HUDEP-2 (cell line): ENCODE measurements around the gene DPH6.
"Not testable (repeated sequence)": the region's sequence is repeated elsewhere in the genome, so short reads cannot be mapped to it uniquely, and the experiment has no call there.

Experiments
- DNase-seq, 76 experiments: peaks; one replicate each; lab custom pipeline; 2025; ENCODE audit not compliant: unreplicated experiment in 76 of 76; lab: John Stamatoyannopoulos, UW

The DPH6 gene

GRCh38 chr15:35545824-35546510 lies at the start of gene DPH6:
DPH6 (minus strand) TSS chr15:35546165; CDS start chr15:35546141, 24 bp downstream.
- peak in 72 of 76 experiments; percentile 5 to 91 (median 65) for DNase-seq

- no peak for DNase-seq
Observed at GRCh38 chr15:35595656-35596055, 49.7 kb upstream of the DPH6 start.

GRCh38 chr15:35591987-35592386 lies 46.0 kb upstream of the DPH6 start:
- DNase-seq, result not testable (repeated sequence)

- DNase-seq, result no peak
Observed at GRCh38 chr15:35583863-35584528, 38.0 kb upstream of the DPH6 start.

- DNase-seq, result no peak
Observed at GRCh38 chr15:35580606-35581005, 34.6 kb upstream of the DPH6 start.

- DNase-seq, result no peak
Observed at GRCh38 chr15:35567392-35567791, 21.4 kb upstream of the DPH6 start.

GRCh38 chr15:35566991-35567390 lies 21.0 kb upstream of the DPH6 start:
- no peak for DNase-seq

GRCh38 chr15:35565901-35566300 lies 19.9 kb upstream of the DPH6 start:
- DNase-seq, result no peak

GRCh38 chr15:35562641-35563040 lies 16.7 kb upstream of the DPH6 start:
- no peak for DNase-seq

GRCh38 chr15:35561308-35561707 lies 15.3 kb upstream of the DPH6 start:
- no peak for DNase-seq

GRCh38 chr15:35560870-35561269 lies 14.9 kb upstream of the DPH6 start:
- DNase-seq, result no peak

- DNase-seq, result no peak
Observed at GRCh38 chr15:35560258-35560657, 14.3 kb upstream of the DPH6 start.

- DNase-seq, result no peak
Observed at GRCh38 chr15:35559683-35560082, 13.7 kb upstream of the DPH6 start.

GRCh38 chr15:35557544-35557943 lies 11.6 kb upstream of the DPH6 start:
- DNase-seq, result peak in 65 of 76 experiments; percentile 0 to 88 (median 53)

GRCh38 chr15:35557012-35557411 lies 11.0 kb upstream of the DPH6 start:
- DNase-seq, result peak in 6 of 76 experiments; percentile 1 to 36 (median 11)

GRCh38 chr15:35555244-35555643 lies 9.3 kb upstream of the DPH6 start:
- DNase-seq, result no peak

- no peak for DNase-seq
Observed at GRCh38 chr15:35550957-35551356, 5.0 kb upstream of the DPH6 start.

GRCh38 chr15:35549567-35549966 lies 3.6 kb upstream of the DPH6 start:
- no peak for DNase-seq

GRCh38 chr15:35548435-35548834 lies 2.5 kb upstream of the DPH6 start:
- no peak for DNase-seq

- DNase-seq, result no peak
Observed at GRCh38 chr15:35547775-35548364, 1.9 kb upstream of the DPH6 start.

GRCh38 chr15:35546511-35547381 lies 781 bp upstream of the DPH6 start:
- DNase-seq, result peak in 8 of 76 experiments; percentile 32 to 61 (median 40)
